Loucy (cell line): ENCODE measurements around the gene CENPP.

Experiments
- CTCF ChIP-seq: fragments of 200-600 bp; sonication (generic); conservative IDR thresholded peaks from 2 replicates; pipeline ENCODE4 v1.5.1; 2014; ENCODE audit warnings: mild to moderate bottlenecking, antibody characterized with exemption, low read length
- EZH2phosphoT487 ChIP-seq: fragments of 200-600 bp; IDR thresholded peaks from 2 replicates; pipeline ENCODE4 v1.6.1; 2018; ENCODE audit warnings: antibody characterized with exemption, mild to moderate bottlenecking, moderate library complexity, borderline replicate concordance

GRCh38 chr9:92378865-92379560 is 53.3 kb downstream of the CENPP start:
- TF ChIP-seq EZH2phosphoT487 (no peak), CTCF (no peak)
